Measurements from ENCODE around the gene PLAU.

GRCh38 chr10:73873838-73874215 is 37.1 kb upstream of the PLAU start:
- TF ChIP-seq CTCF (IDR thresholded peaks at IDR 0.05) = no peak
- no peak for TF ChIP-seq POLR2A (IDR thresholded peaks at IDR 0.05)

All from sigmoid colon (tissue), 3 donors.